Stimulated activated CD8-positive, alpha-beta memory T cell treated with anti-CD3 and anti-CD28 coated beads, Interleukin-4, amount 100 ng/mL, for 1 hour (primary cell): Measurements from ENCODE around the gene GNB3.

Source experiments
- DNase-seq, 2 donors: peaks; one replicate each; pipeline ENCODE4 v3.0.0-alpha.2; 2020; ENCODE audit warnings: low read depth in 2 of 2, low spot score in 1 of 2

Gene GNB3

DNA sequence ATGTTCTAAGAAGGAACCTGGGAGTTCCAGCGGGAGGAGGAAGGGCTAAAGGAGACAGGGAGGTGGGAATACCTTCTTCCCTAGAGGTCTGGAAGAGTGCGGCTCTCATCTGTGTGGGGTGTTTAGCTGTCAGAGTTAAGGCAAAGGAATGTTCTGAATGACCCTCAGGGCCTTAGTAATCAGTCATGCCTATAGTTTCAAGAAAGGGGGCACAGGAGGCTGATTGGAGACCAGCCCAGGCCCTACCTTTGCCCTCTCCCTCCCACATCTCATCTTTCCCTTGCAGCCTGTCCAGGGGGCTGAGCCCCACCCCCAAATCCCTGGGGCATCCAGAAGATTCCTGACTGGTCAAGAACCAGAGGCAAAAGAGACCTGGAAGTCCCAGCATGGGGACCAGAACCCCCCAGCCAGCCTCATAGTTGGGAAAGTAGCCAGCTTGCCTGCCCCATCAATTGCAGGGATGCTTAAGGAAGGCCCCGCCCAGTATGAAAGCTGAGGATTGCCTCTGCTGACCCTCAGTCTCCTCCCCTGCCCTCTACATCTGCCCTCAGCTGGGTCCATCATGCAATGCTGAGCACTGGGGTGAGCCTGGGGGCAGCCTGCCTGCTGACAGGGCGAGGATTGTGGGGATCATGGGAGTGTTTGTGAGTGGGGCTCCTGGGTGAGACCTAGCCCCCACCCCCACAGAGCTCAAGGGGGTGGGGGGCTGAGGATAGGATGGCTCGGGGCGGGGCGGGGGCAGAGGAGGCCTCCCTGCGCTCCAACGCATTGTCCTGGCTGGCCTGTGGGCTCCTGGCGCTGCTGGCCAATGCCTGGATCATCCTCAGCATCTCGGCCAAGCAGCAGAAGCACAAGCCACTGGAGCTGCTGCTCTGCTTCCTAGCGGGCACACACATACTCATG is 17.3 kb upstream of the GNB3 start:
- DNase-seq, result no peak

DNA sequence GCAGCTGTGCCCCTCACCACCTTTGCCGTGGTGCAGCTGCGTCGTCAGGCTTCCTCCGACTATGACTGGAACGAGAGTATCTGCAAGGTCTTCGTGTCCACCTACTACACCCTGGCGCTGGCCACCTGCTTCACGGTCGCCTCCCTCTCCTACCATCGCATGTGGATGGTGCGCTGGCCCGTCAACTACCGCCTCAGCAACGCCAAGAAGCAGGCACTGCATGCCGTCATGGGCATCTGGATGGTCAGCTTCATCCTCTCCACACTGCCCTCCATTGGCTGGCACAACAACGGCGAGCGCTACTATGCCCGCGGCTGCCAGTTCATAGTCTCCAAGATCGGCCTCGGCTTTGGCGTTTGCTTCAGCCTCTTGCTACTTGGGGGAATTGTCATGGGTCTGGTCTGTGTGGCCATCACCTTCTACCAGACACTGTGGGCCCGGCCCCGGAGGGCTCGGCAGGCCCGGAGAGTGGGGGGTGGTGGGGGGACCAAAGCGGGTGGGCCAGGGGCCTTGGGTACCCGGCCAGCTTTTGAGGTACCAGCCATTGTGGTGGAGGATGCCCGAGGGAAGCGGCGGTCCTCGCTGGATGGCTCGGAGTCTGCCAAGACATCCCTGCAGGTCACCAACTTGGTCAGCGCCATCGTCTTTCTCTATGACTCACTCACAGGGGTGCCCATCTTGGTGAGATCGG is 16.5 kb upstream of the GNB3 start:
- no peak for DNase-seq

- no peak for DNase-seq
Measured at GRCh38 chr12:6824901-6825381, 15.8 kb upstream of the GNB3 start.

- peak; percentile 60 to 63 for DNase-seq
Measured at GRCh38 chr12:6825398-6826124, 15.2 kb upstream of the GNB3 start.

DNA sequence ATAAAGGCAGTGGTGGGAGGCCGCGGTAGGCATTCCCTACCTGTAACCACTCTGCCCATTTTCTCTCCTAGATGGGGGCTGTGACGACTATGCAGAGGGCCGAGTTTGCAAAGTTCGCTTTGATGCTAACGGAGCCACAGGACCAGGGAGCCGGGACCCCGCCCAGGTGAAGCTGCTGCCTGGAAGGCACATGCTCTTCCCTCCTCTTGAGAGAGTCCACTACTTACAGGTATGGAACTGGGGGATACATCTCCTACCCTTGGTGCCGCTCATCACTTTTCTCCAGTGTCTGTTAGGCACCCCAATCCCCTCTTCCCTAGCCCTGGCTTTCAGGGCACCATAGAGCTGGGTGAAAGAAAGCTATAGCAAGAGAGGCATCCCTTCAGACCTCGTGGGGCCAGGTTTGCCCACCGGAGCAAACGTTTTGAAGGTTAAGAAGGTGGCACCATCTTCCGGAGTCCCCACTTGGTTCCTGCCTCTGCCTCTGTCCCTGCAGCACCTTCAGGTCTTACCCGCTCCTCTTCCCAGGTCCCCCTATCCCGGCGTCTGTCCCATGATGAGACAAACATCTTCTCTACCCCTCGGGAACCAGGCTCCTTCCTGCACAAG is 14.5 kb upstream of the GNB3 start:
- DNase-seq, result no peak

DNA sequence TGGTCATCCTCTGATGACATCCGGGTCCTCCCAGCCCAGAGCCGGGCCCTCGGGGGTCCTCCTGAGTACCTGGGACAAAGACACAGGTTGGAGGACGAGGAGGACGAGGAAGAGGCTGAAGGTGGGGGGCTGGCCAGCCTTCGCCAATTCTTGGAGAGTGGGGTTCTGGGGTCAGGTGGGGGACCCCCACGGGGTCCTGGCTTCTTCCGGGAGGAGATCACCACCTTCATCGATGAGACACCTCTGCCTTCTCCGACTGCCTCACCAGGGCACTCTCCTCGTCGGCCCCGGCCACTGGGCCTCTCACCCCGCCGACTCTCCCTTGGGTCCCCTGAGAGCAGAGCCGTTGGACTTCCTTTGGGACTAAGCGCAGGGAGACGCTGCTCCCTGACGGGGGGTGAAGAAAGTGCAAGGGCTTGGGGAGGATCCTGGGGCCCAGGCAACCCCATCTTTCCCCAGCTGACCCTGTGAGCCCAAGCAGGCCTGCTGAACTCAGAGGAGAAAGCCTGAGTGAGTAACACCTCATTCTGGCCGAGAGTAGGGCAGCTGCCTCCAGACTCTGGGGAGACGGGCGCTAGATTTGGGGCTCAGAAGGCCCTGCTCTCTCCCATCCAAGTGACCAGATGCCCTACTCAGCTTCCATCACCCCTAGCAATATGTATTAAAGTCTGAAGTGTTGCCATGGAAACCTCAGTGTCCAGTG is 13.8 kb upstream of the GNB3 start:
- no peak for DNase-seq

- no peak for DNase-seq
Measured at GRCh38 chr12:6827437-6827911, 13.3 kb upstream of the GNB3 start.

DNA sequence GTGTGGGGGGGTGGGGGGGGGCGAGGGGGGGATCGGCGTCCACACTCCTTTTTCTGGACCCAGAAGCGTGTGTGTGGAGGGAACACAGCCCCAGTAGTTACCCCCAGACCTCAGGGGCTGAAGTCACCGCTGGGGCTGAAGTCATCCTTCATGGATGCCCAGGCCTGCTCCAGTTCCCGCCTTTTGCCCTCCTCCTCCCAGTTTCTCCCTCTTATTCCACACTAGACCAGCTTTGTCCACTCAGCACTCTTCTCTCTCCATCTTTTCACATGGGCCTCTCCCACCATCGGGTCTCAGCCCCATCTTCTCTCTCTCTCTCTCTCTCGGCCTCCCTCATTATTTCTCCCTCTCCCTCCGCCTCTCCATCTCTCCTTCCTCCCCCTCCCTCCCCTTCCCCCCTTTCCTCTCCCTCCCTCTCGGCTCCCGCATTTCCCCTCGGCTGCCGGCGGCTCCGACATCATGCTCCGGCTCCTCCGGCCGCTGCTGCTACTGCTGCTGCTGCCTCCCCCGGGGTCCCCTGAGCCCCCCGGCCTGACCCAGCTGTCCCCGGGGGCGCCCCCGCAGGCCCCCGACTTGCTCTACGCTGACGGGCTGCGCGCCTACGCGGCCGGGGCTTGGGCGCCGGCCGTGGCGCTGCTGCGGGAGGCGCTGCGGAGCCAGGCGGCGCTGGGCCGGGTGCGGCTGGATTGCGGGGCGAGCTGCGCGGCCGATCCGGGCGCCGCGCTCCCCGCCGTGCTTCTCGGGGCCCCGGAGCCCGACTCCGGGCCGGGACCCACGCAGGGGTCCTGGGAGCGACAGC is 12.5 kb upstream of the GNB3 start, which contains the start of gene P3H3:
P3H3 (plus strand) TSS at position 426 of the 799 bp plus-strand sequence; CDS start at position 460, 34 bp downstream.
- DNase-seq, result no peak

- no peak for DNase-seq
Measured at GRCh38 chr12:6828781-6829535, 11.8 kb upstream of the GNB3 start.

- DNase-seq, result no peak
Measured at GRCh38 chr12:6829536-6830220, 11.0 kb upstream of the GNB3 start.

GRCh38 chr12:6830286-6830890 is 10.3 kb upstream of the GNB3 start:
- DNase-seq, result no peak

DNA sequence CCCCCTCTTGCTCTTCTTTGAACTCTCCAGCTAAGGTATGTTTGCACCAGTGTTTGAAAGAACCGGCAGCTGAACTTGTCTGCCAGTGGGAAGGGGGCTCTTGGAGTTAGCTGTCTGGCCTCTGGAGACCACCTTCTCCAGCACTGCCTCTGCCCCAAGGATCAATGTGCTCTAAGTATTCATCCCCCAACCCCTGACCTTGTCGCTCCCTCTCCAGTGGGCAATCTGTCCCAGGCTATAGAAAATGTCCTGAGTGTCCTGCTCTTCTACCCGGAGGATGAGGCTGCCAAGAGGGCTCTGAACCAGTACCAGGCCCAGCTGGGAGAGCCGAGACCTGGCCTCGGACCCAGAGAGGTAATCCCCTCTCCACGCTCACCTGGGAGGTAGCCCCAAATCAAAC is 9.7 kb upstream of the GNB3 start:
- DNase-seq, result no peak

GRCh38 chr12:6831450-6831995 is 9.2 kb upstream of the GNB3 start:
- no peak for DNase-seq

- DNase-seq, result no peak
Measured at GRCh38 chr12:6832125-6832524, 8.6 kb upstream of the GNB3 start.

- no peak for DNase-seq
Measured at GRCh38 chr12:6833189-6833890, 7.4 kb upstream of the GNB3 start.

- no peak for DNase-seq
Measured at GRCh38 chr12:6834254-6834653, 6.5 kb upstream of the GNB3 start.

- DNase-seq, result no peak
Measured at GRCh38 chr12:6834873-6835272, 5.9 kb upstream of the GNB3 start.
